Measurements from ENCODE around the gene PLCL1. TPM values are rescaled to one million over a fixed set of nuclear protein-coding genes. Genes with fewer than 3 reads are reported as not detected.

Gene PLCL1
- total RNA-seq, 3 donors from 2014 or later: 6.6 to 11.3 (median 11.1) TPM

- peaks cover 0 to 9% of the 10 kb centered on the region in 2 donors for H3K9me3 ChIP-seq
- H3K36me3 ChIP-seq: no peaks in the 10 kb centered on the region
- no peaks in the 10 kb centered on the region for H3K27me3 ChIP-seq
- intact Hi-C loops (cut with DNase I; ENCODE audit: low total_unique reads): no loop called here
- H3K4me1 ChIP-seq: no peaks in the 10 kb centered on the region
- no peak for TF ChIP-seq POLR2A (IDR thresholded peaks at IDR 0.05)
- TF ChIP-seq POLR2AphosphoS5 (IDR thresholded peaks at IDR 0.05): no peak
- no peak for TF ChIP-seq CTCF (IDR thresholded peaks at IDR 0.05)
- H3K27ac ChIP-seq: no peak overlapping the region
- no peak overlapping the region for H3K4me3 ChIP-seq
- DNase-seq (ENCODE audit: low spot score in 2 of 2): no peak
Measured at GRCh38 chr2:197969391-197969893, 165.0 kb downstream of the PLCL1 start.

GRCh38 chr2:197972061-197972460 is 167.7 kb downstream of the PLCL1 start:
- Histone ChIP-seq H3K27me3 (no peaks in the 10 kb centered on the region), H3K27ac (no peak overlapping the region), H3K4me1 (no peaks in the 10 kb centered on the region), H3K9me3 (no peaks in the 10 kb centered on the region), H3K4me3 (no peak overlapping the region), H3K36me3 (no peaks in the 10 kb centered on the region)
- DNase-seq (ENCODE audit: low spot score in 2 of 2): peak in 1 of 2 donors; percentile 20
- intact Hi-C loops (cut with DNase I; ENCODE audit: low total_unique reads): no loop called here
- no peak for TF ChIP-seq POLR2AphosphoS5 (IDR thresholded peaks at IDR 0.05)
- no peak for TF ChIP-seq CTCF (IDR thresholded peaks at IDR 0.05)
- TF ChIP-seq POLR2A (IDR thresholded peaks at IDR 0.05): no peak

- no peak for TF ChIP-seq POLR2AphosphoS5 (IDR thresholded peaks at IDR 0.05)
- no peak for TF ChIP-seq POLR2A (IDR thresholded peaks at IDR 0.05)
- TF ChIP-seq CTCF (IDR thresholded peaks at IDR 0.05): no peak
- Histone ChIP-seq H3K4me3 (no peak overlapping the region), H3K36me3 (no peaks in the 10 kb centered on the region), H3K27me3 (no peaks in the 10 kb centered on the region), H3K4me1 (no peaks in the 10 kb centered on the region), H3K9me3 (no peaks in the 10 kb centered on the region), H3K27ac (no peak overlapping the region)
- DNase-seq (ENCODE audit: low spot score in 2 of 2): no peak
- intact Hi-C loops (cut with DNase I; ENCODE audit: low total_unique reads): no loop called here
Measured at GRCh38 chr2:197972587-197972986, 168.2 kb downstream of the PLCL1 start.

- no peaks in the 10 kb centered on the region for H3K27me3 ChIP-seq
- no peak for DNase-seq (ENCODE audit: low spot score in 2 of 2)
- no peak for TF ChIP-seq POLR2AphosphoS5 (IDR thresholded peaks at IDR 0.05)
- TF ChIP-seq CTCF (IDR thresholded peaks at IDR 0.05): no peak
- H3K4me1 ChIP-seq: no peaks in the 10 kb centered on the region
- H3K9me3 ChIP-seq: no peaks in the 10 kb centered on the region
- H3K36me3 ChIP-seq: no peaks in the 10 kb centered on the region
- H3K4me3 ChIP-seq: no peak overlapping the region
- H3K27ac ChIP-seq: no peak overlapping the region
- intact Hi-C loops (cut with DNase I; ENCODE audit: low total_unique reads): no loop called here
Measured at GRCh38 chr2:197973772-197974171, 169.4 kb downstream of the PLCL1 start.

- no peak for TF ChIP-seq CTCF (IDR thresholded peaks at IDR 0.05)
- TF ChIP-seq POLR2AphosphoS5 (IDR thresholded peaks at IDR 0.05): no peak
- no peak for TF ChIP-seq POLR2A (IDR thresholded peaks at IDR 0.05)
- H3K27ac ChIP-seq: no peak overlapping the region
- DNase-seq (ENCODE audit: low spot score in 2 of 2): no peak
- H3K4me1 ChIP-seq: no peaks in the 10 kb centered on the region
- H3K9me3 ChIP-seq: no peaks in the 10 kb centered on the region
- no peaks in the 10 kb centered on the region for H3K27me3 ChIP-seq
- H3K36me3 ChIP-seq: no peaks in the 10 kb centered on the region
- intact Hi-C loops (cut with DNase I; ENCODE audit: low total_unique reads): no loop called here
- H3K4me3 ChIP-seq: no peak overlapping the region
Measured at GRCh38 chr2:197975931-197976519, 171.6 kb downstream of the PLCL1 start.

All from breast epithelium (tissue), 4 donors.